NCI-H748 (cell line): Measurements from ENCODE around the gene CBX8.
A peak's percentile ranks its signal among the peaks of the same experiment; 100 is the strongest.

Source experiments
- DNase-seq: peaks from one replicate; lab custom pipeline; 2025; ENCODE audit not compliant: unreplicated experiment; lab: John Stamatoyannopoulos, UW

The CBX8 gene

GRCh38 chr17:79821331-79822095 lies 24.6 kb upstream of the CBX8 start:
- no peak for DNase-seq

- DNase-seq = no peak
Measured at GRCh38 chr17:79820959-79821330, 24.1 kb upstream of the CBX8 start.

DNA sequence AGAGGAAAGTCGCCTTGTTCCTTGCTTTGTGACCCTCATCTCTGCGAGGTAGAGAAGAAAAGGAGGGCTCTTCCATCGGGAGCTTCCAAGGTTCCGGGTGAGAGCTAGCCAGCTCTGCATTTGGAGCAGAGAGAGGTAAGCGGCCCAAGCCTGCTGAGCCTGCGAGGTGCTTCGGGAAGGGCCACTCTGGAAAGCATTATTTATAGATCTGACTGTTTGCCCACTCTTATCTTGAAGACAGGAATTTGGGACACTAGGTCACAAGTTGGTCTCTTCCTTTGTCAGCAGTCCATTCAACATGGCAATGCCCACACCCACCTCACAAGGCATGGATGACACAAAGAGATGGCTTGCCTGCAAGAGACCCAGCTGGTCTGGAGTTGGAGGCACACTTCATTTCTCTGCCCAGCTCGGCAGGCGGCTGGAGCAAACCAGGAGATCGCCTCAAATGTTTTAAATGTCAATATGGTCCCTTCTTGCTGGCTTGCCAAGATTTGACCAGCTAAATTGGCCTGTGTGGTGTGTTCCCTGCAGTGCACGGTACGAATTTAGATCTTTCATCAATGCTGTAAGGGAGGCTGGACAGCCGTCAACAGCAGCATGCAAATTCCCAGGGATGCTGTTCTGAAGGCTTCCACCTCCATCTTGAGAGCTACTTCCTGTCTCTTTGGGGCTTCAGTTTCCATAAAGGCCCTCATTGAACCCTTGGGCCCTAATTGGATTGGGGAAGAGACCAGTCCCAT lies 22.8 kb upstream of the CBX8 start:
- DNase-seq = no peak

GRCh38 chr17:79819085-79819484 lies 22.2 kb upstream of the CBX8 start:
- no peak for DNase-seq

DNA sequence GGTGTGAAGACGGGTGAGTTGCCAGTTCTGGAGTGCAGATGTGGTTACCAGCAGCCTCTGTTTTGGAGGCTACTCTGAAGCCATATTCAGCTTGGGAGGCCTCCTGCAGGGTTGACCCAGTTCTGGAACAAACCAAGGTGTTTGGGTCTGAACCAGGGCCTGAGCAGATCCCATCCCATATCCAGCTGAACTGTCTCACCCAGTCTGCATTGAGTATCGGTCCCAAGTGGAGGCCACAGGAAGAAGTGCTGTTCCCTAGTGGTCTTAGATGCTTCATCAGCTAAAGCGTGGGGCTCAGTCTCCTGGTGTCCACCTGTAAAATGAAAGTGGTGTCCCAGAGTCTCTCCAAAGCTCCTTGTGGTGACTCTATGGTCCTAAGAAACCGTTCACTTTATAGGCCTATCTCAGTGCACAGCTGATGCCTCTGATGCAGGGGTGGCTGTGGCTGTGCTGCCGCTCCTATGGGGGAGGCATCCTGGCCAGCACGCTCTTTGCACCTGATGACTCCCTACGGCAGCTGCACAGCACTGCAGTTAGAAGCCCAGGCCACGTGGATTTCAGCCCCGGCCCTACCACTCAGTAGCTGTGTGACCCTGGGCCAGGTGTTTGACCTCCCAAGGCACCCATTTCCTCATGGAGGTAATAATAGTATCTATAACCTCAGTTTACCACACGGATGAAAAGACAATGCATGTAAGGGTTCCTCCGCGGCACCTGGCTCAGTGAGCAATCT lies 21.3 kb upstream of the CBX8 start:
- DNase-seq = no peak

- DNase-seq = no peak
Measured at GRCh38 chr17:79815836-79816461, 19.1 kb upstream of the CBX8 start.

- no peak for DNase-seq
Measured at GRCh38 chr17:79814974-79815835, 18.3 kb upstream of the CBX8 start.

DNA sequence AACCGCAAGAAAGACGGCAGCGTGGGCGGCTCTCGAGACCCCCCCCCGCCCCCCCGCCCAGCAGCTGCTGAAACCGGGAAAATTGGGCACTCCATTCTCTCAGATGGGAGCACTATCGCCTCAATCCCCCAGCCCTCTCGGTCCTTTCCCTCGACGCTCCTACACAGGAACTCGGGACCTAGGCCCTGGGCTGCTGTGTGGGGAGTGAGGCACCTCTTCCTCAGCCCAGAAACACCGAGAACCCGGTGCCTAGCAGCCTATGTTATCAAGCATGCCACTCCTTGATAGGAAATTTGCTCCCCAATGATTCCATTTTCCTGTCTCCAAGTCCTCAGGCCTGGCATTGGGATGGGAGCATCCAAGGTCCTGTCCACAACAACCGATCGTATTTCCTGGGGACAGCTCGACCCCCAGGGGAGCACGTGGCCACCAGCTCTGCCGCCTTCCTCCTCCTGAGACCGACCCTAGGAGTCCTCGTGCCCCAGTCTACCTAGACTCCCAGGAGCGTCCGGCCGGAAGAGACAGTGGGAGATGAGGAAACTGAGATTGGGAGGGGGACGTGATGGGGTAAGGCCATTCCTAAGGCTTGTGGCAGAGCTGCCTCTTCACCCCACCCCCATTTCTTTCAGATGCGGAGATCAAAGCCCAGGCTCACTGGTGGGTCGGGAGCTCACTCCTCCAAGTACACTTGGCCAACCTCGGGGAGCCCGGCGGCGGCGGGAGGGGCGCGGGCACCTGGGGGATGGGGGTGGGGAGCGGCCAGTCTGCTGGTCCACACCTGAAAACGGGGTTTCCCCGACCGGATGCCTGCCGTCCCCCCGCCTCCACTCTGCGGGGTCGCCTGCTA lies 17.5 kb upstream of the CBX8 start:
- no peak for DNase-seq

DNA sequence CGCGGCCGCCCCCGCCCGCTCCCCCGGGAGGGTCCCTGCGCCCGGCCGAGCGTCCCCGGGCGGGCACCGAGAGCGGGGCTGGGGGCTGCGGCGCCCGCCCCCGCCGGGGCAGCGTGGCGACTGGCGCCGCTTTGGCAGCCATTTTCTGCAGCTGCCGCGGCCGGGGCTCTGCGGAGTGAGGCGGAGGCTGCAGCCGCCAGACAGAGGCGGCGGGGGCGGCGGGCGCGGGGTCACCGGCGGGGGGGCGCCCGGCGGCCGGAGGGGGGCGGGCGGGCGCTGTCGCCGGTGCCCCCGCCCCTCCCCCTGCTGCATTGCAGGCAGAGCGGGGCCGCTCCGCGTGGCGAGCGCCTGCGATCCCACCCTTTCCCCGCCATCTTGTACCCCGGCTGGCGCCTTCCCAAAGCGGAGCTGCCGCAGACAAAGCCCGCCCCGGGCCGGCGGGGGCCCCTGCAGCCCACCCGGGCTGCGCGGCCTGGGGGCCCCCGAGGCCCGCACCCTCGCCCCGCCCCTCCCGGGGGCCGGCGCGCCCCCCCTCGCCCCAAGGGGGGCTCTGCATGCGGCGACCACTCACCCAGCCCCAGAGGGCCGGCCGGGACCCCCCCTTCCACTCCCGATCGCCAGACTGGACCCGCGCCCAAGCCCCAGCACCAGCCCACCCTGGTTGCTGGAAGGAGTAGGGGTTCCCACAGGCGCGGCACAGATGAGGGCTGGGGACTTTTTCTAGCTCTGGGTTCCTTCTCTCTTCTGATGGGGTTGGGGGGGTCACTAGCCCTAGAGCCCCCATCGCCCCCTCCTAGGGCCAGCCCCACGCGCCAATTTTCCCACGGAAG lies 16.6 kb upstream of the CBX8 start:
- peak; percentile 60 for DNase-seq

GRCh38 chr17:79812353-79813258 lies 15.7 kb upstream of the CBX8 start:
- no peak for DNase-seq

DNA sequence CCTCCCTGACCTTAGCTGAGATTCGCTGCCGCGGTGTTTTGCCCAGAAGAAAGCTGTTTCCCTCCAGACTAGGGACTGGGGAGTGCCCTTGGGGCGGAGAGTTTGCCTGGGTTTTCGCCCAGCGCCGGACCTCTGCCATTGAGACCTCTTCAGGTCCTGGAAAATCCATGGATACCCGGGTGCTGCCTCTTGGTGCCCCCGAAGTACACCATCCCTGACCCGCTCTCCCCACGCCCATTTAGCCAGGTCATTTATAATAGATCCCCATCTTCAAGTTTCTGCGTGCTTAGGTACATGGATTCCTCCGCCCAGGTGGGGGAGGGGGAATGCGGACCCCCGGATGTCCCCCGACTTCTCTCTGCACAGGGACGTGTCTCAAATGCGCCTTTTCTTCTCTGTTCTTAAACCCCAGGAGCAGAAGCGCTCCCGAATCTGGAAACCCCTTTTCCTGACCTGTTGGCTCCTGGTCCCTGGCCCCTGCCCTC lies 15.0 kb upstream of the CBX8 start:
- DNase-seq = peak; percentile 21

GRCh38 chr17:79811011-79811867 lies 14.4 kb upstream of the CBX8 start:
- peak; percentile 78 for DNase-seq

DNA sequence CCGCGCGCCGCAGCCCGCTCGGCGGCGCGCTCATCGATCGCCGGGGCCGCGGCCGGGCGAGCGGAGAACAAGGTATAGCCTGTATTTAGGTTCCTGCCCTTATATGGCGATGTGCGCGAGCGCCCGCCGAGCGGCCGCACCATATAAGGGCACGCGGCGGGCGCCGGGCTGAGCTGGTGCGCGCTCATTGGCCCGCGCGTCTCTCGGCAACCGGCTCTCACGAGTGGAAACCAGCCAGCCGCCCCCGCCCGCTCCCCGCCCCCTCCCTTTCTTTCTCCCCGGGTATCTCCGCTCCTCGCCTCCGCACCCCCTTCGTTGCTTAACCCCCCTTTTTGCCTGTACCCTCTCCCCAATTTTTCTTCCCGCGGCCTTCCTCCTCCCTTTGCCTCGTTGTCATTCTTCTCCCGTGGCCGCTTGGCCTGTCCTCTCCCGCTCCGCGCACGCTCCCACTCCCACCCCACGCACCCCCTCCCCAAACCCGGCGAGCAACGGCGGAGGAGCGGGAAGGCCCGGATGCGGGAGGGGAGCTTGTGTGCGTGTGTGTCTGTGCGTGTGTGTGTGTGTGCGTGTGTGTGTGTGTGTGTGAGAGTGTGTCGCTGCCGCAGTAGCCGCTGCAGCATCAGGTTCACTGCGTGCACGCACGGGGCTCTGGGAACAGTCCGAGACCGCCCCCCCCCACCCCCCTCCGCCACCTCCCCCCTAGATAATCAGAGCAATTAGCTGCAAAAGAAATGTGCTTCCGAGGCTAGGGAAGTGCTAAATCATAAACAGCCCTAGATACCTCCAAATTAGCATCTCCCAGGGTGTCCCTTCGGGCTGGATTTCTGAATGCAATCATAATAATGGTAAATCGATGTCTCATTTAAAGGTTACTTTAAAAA lies 13.5 kb upstream of the CBX8 start:
- peak; percentile 94 for DNase-seq

DNA sequence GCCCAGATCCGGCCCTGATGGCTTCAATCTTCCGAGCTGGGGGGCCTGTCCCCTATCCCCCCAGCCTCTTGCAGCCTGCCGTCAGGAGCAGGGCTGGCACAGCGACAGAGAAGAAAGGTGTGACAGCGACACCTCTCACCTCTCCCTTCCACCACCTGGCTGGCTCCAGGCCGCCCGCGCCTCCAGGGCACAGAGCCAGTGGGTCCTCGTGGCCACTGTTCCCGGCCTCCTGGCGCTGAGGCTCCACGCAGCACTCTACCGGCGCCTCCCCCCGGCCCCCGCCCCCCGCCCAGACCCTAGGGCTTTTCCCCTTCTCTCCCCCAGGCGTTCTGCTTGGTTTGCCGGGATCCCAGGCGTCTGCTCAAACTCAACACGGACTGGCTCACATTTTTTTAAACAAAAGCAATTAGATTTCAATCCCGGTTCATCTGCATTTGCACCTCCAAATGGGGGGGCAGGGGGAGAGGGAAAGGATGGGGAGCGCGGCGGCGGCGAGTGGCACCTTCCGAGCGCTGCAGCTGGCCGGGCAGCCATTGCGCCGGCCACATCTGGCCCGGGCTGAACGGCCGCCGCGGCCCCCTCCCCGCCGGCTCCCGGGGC lies 12.8 kb upstream of the CBX8 start:
- peak; percentile 48 for DNase-seq
